Measurements from ENCODE around the gene PCP4. TPM values are rescaled to one million over a fixed set of nuclear protein-coding genes. Genes with fewer than 3 reads are reported as not detected.

PCP4 gene
- total RNA-seq, 2 donors from 2014 or later, result 5.4 TPM; not detected in 1

GRCh38 chr21:39955326-39955725 lies 88.1 kb downstream of the PCP4 start:
- DNase-seq (ENCODE audit: low spot score), result no peak
- no peak for TF ChIP-seq CTCF (IDR thresholded peaks at IDR 0.05)
- H3K27me3 ChIP-seq (replicated peaks; ENCODE audit: insufficient read depth), result no peaks in the 10 kb centered on the region
- no peak overlapping the region for H3K4me3 ChIP-seq
- peaks cover 6% of the 10 kb centered on the region for H3K9me3 ChIP-seq
- ATAC-seq (ENCODE audit: insufficient number of reproducible peaks, low FRiP score, low read depth), result no peak
- H3K36me3 ChIP-seq, result no peaks in the 10 kb centered on the region
- H3K27ac ChIP-seq, result no peak overlapping the region
- H3K4me1 ChIP-seq (ENCODE audit: control insufficient read depth in 1 of 2, low read depth in 2 of 2), result no peaks in the 10 kb centered on the region

- no peak for TF ChIP-seq CTCF (IDR thresholded peaks at IDR 0.05)
- Histone ChIP-seq H3K36me3 (no peaks in the 10 kb centered on the region), H3K4me1 (ENCODE audit: control insufficient read depth in 1 of 2, low read depth in 2 of 2) (no peaks in the 10 kb centered on the region), H3K27me3 (replicated peaks; ENCODE audit: insufficient read depth) (no peaks in the 10 kb centered on the region), H3K9me3 (peaks cover 12% of the 10 kb centered on the region), H3K27ac (no peak overlapping the region), H3K4me3 (no peak overlapping the region)
- DNase-seq (ENCODE audit: low spot score) (no peak), ATAC-seq (ENCODE audit: insufficient number of reproducible peaks, low FRiP score, low read depth) (no peak)
These were observed 89.3 kb downstream of the PCP4 start for GRCh38 chr21:39956586-39956985.

- no peak for DNase-seq (ENCODE audit: low spot score)
- no peak overlapping the region for H3K27ac ChIP-seq
These were observed 91.5 kb downstream of the PCP4 start for GRCh38 chr21:39958731-39959130.

GRCh38 chr21:39961251-39961650 lies 94.0 kb downstream of the PCP4 start:
- ATAC-seq (ENCODE audit: insufficient number of reproducible peaks, low FRiP score, low read depth), result no peak
- H3K4me1 ChIP-seq (ENCODE audit: control insufficient read depth in 1 of 2, low read depth in 2 of 2), result no peaks in the 10 kb centered on the region
- H3K27me3 ChIP-seq (replicated peaks; ENCODE audit: insufficient read depth), result no peaks in the 10 kb centered on the region
- DNase-seq (ENCODE audit: low spot score), result no peak
- H3K36me3 ChIP-seq, result no peaks in the 10 kb centered on the region
- no peak overlapping the region for H3K4me3 ChIP-seq
- peaks cover 12% of the 10 kb centered on the region for H3K9me3 ChIP-seq
- no peak overlapping the region for H3K27ac ChIP-seq
- TF ChIP-seq CTCF (IDR thresholded peaks at IDR 0.05), result no peak

More at GRCh38 chr21:39958731-39959130, 91.5 kb downstream of the PCP4 start:
- Histone ChIP-seq H3K36me3 (no peaks in the 10 kb centered on the region), H3K27me3 (replicated peaks; ENCODE audit: insufficient read depth) (no peaks in the 10 kb centered on the region), H3K9me3 (peaks cover 12% of the 10 kb centered on the region), H3K4me1 (ENCODE audit: control insufficient read depth in 1 of 2, low read depth in 2 of 2) (no peaks in the 10 kb centered on the region), H3K4me3 (no peak overlapping the region)
- ATAC-seq (ENCODE audit: insufficient number of reproducible peaks, low FRiP score, low read depth), result no peak
- no peak for TF ChIP-seq CTCF (IDR thresholded peaks at IDR 0.05)

- no peak for TF ChIP-seq CTCF (IDR thresholded peaks at IDR 0.05)
- no peaks in the 10 kb centered on the region for H3K27me3 ChIP-seq (replicated peaks; ENCODE audit: insufficient read depth)
- H3K4me3 ChIP-seq, result no peak overlapping the region
These were observed 97.8 kb downstream of the PCP4 start for GRCh38 chr21:39965026-39965425.

More at GRCh38 chr21:39965026-39965425, 97.8 kb downstream of the PCP4 start:
- Histone ChIP-seq H3K9me3 (peaks cover 9% of the 10 kb centered on the region), H3K4me1 (ENCODE audit: control insufficient read depth in 1 of 2, low read depth in 2 of 2) (no peaks in the 10 kb centered on the region), H3K36me3 (no peaks in the 10 kb centered on the region), H3K27ac (no peak overlapping the region)
- DNase-seq (ENCODE audit: low spot score) (no peak), ATAC-seq (ENCODE audit: insufficient number of reproducible peaks, low FRiP score, low read depth) (no peak)
